ENCODE data around the gene DHX16.
"Not testable (repeated sequence)": the region's sequence is repeated elsewhere in the genome, so short reads cannot be mapped to it uniquely, and the experiment has no call there.

The DHX16 gene

DNA sequence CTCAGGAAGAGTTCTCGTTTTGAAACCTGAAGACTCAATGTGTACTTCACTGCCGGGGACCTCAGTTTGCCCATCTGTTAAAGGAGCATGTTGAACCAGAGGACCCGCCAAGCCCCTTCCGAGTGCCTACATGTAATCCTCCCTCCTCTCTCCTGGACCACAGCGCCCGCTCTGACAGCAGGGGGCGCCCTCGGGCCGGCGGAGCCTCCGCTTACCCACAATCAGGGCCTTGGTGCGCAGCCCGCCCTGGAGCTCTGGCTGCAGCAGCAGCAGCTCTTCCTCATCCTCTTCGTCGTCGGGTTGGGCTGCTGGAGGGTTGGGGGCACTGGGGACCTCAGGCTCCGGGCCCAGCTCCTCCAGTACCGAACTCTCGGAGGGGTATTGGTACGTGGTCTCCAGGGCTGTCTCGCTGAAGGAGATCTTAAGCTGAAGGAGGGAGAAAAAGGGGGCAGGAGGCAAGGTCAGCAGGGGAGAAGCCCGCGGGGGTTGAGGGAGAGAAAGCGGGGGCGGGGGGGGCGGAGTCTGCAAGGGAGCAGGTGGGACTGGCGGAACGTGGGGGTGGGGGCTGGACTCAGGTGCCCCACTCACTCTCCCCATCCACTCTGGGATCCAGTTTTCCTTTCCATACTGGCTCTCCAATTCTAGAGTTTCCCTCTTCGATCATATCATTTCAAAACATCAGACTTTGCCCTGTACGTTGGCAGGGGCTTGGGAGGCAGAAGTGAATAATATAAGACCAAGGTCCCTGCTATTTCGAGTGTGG, 6.3 kb upstream of the DHX16 start:
- DNase-seq = peak; percentile 97

DNA sequence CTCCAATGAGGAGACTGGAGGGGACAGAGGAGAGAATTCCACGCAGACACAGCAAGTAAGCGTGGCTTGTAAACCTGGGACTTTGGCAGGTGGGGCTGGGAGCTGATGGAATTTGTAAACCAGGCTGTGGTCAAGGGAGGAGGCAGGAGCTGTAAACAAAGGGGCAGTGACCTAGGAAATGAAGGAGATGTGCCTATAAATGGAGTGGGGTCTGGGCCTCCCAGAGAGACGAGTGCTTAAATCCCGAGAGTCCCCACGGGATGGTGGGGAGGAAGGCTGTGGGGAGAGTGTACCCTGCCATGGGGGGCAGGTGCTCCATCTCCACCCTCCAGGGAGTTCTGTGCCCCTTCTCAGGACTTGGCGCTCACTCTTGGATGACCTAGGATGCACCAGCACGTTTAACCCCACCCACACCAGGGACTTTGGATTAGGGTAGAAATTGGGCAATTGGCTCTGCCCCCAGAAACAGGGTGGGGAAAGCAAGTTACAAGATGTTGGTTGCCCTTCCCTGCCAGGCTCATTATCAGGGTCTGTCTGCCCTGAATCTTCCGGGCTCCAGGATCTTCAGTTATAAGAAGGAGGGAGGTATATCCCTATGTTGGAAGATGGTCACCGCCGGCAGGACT, 4.0 kb upstream of the DHX16 start:
- no peak for DNase-seq

DNA sequence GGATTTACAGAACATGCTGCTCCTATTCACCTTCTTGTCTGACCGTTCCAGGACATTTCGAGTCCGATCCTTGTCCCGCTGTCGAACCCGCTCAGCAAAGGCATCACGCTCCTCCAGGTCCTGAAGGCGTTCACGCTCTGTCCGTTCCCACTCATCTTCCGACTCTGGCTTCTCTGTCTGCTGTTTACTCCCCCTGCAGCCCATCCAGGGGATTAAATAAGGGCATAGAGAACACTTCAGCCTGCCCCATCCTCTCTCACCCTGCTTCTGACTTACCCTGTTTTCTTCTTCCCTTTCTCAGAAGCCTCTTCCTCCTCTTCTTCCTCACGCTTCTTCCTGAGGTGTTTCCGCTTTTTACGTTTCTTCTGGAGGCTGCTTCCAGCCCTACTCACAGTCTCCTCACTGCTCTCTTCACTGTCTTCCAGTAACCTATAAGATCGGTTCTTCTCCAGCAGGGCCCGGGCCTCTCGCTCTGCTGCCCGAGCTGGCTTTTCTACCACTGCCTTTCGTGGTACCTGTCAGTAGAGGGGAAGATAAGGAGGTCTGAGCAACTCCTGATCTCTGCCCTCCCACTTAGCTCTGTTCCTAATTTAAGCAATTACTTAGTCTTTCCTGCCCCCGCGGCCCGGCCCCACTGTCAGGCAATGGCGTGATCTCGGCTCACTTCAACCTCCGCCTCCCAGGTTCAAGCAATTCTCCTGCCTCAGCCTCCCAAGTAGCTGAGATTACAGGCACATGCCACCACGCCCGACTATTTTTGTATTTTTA, 1.9 kb downstream of the DHX16 start:
- no peak for DNase-seq

DNA sequence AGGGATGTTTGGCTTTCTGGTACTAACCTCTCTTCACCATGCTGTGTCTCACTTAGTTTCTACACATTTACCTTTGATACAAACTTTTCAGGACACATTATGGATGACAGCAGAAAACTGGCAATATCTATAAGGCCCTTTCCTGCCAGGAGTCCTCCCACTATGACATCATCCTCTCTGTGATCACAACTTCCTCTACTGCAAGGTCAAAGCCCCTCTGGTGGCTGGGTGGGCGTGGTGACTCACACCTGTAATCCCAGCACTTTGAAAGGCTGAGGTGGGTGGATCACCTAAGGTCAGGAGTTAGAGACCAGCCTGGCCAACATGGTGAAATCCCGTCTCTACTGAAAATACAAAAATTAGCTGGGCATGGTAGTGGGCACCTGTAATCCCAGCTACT, 6.5 kb downstream of the DHX16 start:
- peak; percentile 75 for DNase-seq

DNA sequence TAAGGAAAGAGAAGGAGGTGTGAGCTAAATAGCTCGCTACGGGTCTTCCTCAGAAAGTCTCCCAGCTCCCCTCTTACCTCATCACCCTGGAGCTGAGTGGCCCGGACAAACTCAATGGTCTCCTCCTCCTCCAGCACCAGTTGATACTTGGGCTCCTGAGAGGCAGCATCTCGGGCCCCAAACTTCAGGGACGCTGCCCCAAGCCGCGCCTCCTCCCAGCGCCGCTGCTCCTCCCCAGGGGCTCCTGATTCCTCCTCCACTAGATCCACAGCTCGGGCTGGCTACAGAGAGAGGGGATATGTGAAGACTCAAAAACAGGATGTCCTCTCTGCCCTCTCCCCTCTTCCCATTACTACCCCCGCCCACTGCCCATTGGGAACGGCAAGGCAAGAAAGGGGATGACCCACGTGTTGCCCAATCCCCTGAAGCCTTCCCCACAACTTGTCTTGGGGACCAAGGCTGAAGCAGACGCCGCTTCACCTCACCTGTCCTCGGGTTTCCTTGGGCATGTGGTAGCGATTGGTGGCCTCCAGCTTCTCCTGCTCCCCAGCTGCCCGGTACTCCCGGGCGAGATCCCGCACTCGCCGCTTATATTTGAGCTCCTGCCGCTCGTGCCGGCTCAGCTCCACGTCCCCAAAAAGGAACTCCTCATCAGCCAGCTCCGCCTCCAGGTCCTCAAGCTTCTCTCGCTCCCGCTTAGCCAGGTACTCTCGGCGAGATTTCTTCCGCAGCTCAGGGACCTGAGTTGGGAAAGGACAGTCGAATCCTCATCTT, 7.6 kb downstream of the DHX16 start:
- no peak for DNase-seq

DNA sequence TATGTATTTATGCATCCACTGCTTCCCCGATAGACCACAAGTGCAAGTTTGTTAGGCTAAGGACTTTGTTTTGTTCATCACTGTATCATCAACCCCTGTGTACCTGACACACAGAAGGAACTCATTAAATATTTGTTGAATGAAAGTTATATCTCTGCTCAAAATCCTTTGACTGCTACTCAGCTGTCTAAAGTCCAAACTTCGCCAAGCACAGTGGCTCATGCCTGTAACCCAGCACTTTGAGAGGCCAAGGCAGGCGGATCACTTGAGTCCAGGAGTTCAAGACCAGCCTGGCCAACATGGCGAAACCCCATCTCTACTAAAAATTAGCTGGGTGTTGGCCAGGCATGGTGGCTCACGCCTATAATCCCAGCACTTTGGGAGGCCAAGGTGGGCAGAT, 14.9 kb downstream of the DHX16 start:
- not testable (repeated sequence) for DNase-seq

DNA sequence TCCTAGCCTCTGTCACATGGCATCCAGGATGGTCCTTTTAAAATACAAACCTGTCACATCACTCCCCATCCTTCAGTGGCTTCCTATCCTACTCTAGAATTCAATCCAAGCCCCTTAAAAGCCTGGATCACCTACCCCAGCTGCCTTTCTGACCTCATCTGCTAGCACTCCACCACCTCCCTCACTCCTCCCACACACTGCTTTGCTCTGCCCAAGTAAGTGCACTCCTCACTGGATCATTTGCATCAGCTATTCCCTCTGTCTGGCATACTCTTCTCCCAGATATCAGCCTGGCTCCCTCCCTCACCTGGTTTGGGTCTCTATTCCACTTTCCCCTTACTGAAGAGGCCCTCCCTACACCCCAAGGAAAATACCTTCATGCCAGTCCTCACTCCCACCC, 15.4 kb downstream of the DHX16 start:
- DNase-seq = no peak

DNA sequence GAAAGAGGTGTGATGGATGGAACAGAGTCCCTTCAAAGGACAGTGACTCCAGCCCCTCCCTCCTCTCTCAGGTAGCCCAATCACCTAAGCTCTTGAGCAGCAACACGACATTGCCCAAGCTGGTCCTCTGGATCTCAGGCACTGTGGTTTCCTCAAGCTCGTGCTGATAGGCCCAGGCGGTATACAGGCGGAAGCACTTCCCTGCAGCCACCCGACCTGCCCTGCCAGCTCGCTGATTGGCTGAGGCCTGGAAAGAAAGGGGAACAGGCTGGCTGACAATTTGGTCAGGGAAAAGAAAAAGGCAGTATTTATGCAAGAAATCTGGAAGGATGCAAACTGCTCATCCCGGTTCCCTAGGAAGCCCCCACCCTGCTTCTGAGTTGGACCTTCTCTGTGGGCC, 16.3 kb downstream of the DHX16 start:
- DNase-seq = no peak

DNA sequence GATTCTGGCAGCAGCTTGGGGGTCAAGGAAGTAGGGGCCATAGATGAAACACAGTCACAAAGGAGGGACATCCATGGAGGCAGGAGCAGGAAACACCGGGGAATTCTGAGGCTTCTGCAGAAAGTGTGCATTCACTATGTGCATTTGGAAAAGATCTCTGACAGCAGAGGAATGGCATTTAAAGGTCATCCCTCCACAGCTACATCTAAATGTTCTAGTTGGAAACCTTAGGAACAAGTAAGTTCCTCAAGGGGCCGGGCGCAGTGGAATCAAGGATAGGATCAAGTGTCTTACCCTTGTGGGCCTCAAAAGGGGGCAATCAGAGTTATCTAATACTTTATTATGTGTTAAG, 17.1 kb downstream of the DHX16 start:
- DNase-seq = no peak

DNA sequence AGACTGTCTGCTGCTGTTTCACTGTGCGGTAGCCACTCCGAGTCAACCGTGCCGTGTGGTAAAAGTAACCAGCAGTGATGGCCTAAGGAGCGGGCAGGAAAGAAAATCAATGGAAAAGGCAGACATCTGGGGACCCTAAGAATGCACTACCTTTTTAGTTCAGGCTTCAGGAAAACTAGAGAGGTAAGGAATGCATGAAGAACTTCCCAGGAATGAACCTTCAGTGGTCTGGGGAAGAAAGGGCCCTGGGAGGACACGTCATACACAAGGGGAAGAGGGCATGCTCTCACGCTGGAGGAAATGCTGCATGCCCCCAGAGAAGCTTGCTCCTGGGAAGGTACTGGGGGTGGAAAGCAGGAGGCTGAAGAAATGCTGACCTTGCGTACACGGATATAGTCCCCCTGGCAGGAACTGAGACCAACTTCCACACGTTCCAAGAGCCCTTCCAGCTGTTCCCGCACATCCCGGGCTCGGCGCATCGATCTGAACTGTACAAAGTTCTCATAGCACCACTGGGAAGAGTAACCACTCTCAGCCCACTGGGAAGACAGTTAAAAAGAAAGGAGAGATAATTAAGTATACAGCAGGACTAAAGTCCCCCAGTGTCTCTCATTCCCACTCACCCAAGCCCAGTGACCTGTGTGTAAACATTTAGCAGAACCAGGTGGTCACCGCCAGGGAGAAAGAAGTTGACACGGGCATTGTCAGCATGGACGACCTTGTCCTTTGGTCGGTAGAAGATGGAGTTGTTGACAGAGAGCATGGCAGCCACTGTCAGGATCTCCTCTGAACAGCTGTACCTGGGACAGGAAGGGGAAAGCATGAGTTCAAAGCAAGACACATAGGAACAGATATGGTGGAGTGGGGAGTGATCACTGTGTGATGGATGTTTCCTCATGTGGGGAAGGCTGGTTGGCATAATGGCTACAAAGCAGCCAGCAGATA, 17.7 kb downstream of the DHX16 start:
- DNase-seq = no peak

DNA sequence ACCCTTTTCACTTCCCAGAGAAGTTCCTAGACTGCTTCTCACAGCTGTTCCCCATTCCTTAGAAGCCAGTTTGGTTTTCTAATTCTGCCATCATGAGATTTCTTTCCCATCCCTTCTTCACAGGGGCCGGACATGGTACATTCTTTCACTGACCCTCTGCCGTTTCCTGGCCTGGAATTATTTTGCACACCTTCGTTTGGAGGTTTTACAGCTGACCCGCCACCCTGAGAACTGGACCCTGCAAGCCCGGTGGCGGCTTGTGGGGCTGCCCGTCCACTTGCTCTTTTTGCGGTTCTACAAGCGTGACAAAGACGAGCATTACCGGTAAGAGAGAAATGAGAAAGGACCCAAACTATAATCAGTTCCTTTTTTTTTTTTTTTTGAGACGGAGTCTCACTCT, 21.7 kb downstream of the DHX16 start:
- no peak for DNase-seq

DNA sequence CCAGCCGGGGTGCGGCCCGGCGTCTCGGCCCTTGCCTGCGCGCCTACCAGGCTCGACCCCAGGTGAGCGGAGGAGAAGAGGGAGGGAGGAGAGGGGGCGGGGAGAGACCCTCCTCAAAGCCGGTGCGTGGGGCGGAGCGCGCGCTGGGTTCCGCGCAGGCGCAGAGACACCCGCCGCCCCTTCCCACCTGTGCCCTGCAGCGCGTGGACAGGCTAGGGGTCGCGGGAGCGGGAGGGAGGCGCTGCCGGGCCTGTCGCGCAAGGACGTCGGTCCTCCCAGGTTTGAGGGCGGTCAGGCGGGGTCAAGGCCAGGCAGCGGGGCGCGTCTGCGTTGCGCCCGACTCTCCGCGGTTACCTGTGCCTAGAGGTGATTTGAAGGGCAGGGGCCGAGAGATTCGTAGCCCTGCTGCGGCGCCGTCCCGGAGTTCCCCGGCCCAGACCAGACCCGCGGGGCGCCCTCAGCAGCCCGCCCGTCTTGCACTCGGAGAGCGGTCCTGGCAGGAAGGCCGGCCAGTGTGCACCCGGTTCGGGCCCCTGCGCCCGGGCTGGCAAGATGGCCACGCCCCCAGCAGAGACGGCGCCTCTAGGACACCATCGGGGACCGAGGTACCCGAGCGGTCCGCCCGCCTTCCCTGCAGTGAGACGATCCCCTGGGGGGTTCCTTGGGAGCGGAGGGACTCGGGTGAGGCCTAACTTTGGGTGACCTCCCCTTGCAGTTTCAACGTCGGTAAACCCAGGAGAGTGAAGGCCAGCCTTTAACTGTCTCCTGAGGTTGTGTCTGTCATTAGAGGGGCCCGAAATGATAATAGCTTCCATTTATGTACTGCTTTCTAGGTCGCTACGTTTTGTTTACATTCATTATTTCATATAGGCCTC, 25.3 kb downstream of the DHX16 start:
- peak; percentile 91 for DNase-seq

DNA sequence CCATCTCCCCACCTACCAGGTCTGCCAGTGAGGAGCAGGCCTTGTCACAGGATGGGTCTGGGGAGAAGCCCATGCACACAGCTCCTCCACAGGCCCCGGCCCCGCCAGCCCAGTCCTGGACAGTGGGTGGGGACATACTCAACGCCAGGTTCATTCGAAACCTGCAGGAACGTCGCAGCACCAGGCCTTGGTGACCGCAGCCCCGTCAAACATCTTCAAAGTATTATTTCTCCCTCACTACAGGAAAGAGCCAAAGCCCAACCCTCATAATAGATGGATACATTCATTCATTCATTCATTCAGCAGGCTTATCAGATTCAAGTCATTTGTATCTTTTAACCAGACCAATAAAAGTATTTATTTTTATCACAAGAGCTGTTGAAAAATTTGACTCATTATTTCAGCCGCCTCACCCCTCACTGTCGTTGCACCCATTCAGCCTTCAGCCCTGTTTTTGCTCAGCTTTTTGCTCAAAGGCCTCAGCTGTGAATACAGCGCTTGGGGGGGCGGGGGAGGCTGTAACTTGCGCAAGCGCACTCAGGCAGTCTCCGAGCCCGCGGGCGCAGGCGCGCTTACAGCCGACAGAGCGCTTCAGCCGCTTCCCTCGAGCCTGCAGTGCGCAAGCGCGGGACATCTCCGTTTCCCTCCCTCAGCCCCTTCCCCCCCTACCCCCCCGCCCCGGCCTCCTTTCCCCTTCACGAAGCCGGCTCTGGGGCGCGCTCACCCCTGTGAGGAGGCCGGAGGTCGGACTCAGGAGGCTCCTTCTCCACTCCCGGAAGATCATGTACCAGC, 26.2 kb downstream of the DHX16 start, which contains the start of gene C6orf136:
TSS of gene C6orf136 (plus strand) at position 684 of the 792 bp plus-strand sequence. CDS start at position 783, 99 bp downstream.
- peak; percentile 97 for DNase-seq

DNA sequence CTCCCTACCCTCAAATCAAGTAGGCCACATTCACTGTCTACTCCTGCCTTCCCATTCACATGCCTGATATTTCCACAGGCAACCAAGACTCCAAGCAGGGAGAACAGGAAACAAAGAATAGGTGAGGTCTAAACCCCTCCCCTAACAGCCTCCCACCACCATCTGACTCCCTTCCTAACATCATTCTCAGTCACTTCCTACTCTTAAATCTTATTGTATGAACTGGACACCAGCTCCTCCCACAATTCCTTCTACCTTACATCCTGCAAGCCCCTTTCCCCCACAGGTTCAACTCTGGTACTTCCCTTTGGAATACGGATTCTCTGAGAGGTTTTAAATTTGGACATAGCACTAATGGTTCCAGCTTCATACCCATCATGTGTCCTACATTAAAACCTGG, 26.8 kb downstream of the DHX16 start:
- DNase-seq = no peak

DNA sequence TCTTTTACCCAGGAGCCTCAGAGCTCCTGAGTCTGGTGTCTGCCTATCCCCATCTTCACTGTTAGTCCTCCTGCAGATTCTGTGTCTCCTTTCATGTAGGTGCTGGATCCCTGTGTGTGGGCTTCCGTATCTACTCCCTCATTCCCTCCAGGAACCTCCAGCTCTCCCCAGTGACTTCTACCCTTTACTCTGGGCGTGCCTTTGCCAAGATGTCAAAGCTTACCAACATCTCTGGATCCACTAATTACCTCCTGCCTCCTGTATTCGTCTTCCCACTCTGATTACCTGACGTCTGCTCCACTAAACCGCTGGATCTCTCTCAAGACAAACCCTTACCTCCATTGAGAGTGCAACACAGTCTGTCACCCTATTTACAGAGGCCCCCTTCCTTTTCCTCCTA, 28.0 kb downstream of the DHX16 start:
- DNase-seq = no peak

DNA sequence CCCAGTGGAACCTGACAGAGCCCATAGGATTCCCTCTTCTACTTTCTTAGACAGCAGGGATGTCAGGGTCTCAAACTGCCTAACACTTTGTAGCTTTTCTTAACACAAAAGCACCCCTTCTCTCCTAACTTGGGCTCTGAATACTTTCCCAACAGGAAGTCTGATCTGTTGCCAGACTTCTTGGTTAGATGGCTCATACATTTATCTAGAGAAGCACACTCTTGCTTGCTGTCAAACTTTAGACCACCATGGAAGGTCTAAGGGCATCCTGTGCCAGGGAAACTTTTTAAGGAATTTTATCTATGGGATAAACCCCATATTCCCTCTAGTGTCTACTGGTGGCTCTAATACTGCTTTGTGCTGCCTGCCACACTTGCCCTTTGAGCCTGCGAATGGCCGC, 29.1 kb downstream of the DHX16 start:
- no peak for DNase-seq

DNA sequence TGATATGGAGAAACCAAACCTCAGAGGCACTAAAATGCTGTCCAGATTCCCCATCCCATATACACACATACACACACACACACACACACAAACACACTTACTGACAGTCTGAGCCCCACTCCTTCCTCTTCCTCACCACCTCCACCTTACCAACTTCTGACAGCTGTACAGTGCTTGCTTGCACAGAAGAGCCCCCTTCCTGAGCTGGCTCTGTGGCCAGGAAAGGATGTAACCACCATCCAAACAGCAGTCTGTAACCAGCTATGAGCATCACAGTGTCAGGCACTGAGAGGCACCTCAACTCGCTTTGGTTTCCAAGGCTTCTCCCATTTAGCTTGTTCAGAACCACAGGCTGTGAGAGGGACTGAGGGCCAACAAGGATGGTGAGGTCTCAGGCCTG, 31.8 kb downstream of the DHX16 start:
- no peak for DNase-seq

DNA sequence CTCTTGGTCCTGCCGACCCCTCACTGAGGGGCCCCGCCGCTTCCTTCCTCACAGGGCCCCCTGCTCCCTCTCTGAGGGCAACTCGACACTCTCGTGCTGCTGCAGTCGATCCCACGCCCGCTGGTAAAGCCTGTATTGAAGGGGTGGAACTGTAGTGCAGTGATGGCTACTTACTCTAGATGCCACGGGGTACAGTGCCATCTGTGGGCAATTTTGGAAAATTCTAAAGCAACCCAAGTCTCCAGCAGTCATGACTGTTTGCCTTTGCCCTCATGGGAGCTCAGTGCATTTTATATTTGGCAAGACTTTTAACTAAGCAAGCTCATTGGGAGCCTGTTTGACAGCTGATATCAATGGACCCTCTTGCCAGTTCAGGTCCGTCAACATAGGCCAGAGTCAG, 32.3 kb downstream of the DHX16 start:
- DNase-seq = no peak

DNA sequence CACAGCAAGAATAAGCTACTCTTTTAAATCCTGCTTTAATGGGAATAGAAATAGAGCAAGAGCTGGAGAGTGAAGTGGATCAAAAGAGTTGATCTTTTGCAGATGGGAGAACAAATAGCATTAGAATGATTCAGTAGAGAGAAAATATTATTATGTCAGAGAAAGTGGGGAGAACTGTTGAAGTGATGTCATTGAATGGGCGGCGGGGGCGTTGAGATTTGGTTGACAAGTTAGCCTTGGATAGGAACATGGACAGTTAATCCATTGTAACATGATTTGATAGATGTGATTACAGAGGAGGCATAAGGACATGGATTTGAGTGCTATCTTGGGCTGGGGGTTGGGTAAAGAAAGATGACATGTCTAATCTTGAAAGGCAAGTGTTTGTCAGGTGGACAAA, 37.0 kb downstream of the DHX16 start:
- DNase-seq = no peak
